ENCODE results near the gene SIK2. TPM values are rescaled to one million over a fixed set of nuclear protein-coding genes. Genes with fewer than 3 reads are reported as not detected.

The SIK2 gene
- total RNA-seq, 1 experiment from 2014 or later = 13.0 TPM

GRCh38 chr11:111691176-111691575 is 88.9 kb downstream of the SIK2 start:
- H3K36me3 ChIP-seq (ENCODE audit: control insufficient read depth in 1 of 2, insufficient read depth in 2 of 2, low read length in 2 of 2) = 0 out of 4 replicates have a peak, but pooled peaks cover 0 to 4% of the 10 kb centered on the region in 2 experiments
- no peaks in the 10 kb centered on the region for H3K79me2 ChIP-seq (ENCODE audit: insufficient read depth, low read length)
- no peaks in the 10 kb centered on the region for H3K9me3 ChIP-seq (ENCODE audit: control insufficient read depth in 1 of 2, insufficient read depth in 1 of 2, low read depth in 1 of 2, low read length in 2 of 2)
- DNase-seq (ENCODE audit: low read depth, low spot score) = no peak
- H3K9ac ChIP-seq (ENCODE audit: low read length) = no peak overlapping the region
- no peak for ATAC-seq
- POLR2A ChIA-PET = no interaction called here
- no peaks in the 10 kb centered on the region for H3K27me3 ChIP-seq (ENCODE audit: insufficient read depth, low read length)
- no TSS peak for BruUV-seq (replicated peaks)
- no peak overlapping the region for H3K4me3 ChIP-seq (replicated peaks in 1 of 2; ENCODE audit: low read depth in 1 of 2, low read length in 2 of 2)
- intact Hi-C loops (cut with micrococcal nuclease) = no loop called here
- CTCF ChIA-PET = no interaction called here
- H3K4me2 ChIP-seq (ENCODE audit: low read length) = no peak overlapping the region
- H3K9me2 ChIP-seq (ENCODE audit: insufficient read depth) = no peaks in the 10 kb centered on the region
- H3K27ac ChIP-seq (ENCODE audit: low read depth, low read length) = no peak overlapping the region
- H3K4me1 ChIP-seq (ENCODE audit: control insufficient read depth in 1 of 2, insufficient read depth in 2 of 2, low read length in 2 of 2) = no peaks in the 10 kb centered on the region
- no peak for TF ChIP-seq SRF (IDR thresholded peaks at IDR 0.05; ENCODE audit: low read depth)
- TF ChIP-seq SP1 (IDR thresholded peaks at IDR 0.05; ENCODE audit: low read depth) = no peak
- RAD21 ChIA-PET (ENCODE audit: low non-redundant PET in 1 of 2, low total read pairs in 2 of 2, uncharacterized antibody in 2 of 2, unreplicated experiment in 2 of 2) = no interaction called here
- H2AFZ ChIP-seq (ENCODE audit: low read depth, low read length, poor library complexity, severe bottlenecking) = no peak overlapping the region
- no peaks in the 10 kb centered on the region for H4K20me1 ChIP-seq (ENCODE audit: insufficient read depth)

DNA sequence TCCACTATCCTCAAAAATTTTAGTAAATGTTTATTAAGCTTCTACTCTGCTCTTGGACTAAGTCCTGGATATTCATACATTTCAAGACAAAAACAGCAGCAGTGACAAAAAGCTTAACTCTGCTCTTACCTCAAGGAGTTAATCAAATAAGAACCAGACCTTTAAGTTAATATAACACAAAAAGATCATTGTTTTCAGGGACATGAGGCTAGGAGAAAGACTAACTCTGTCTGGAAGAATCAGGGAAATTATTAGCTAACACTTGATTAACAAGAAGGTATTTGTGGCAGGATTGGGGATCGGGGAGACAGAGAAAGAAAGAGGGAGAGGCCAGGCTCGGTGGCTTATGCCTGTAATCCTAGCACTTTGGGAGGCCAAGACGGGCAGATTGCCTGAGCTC is 89.5 kb downstream of the SIK2 start:
- no peak for ATAC-seq
- no peaks in the 10 kb centered on the region for H3K27me3 ChIP-seq (ENCODE audit: insufficient read depth, low read length)
- no TSS peak for BruUV-seq (replicated peaks)

More for the DNA sequence above, 89.5 kb downstream of the SIK2 start:
- Histone ChIP-seq H3K4me1 (ENCODE audit: control insufficient read depth in 1 of 2, insufficient read depth in 2 of 2, low read length in 2 of 2) (no peaks in the 10 kb centered on the region), H3K4me3 (replicated peaks in 1 of 2; ENCODE audit: low read depth in 1 of 2, low read length in 2 of 2) (no peak overlapping the region), H3K27ac (ENCODE audit: low read depth, low read length) (no peak overlapping the region), H4K20me1 (ENCODE audit: insufficient read depth) (no peaks in the 10 kb centered on the region), H3K9me2 (ENCODE audit: insufficient read depth) (no peaks in the 10 kb centered on the region), H3K79me2 (ENCODE audit: insufficient read depth, low read length) (no peaks in the 10 kb centered on the region), H2AFZ (ENCODE audit: low read depth, low read length, poor library complexity, severe bottlenecking) (no peak overlapping the region), H3K36me3 (ENCODE audit: control insufficient read depth in 1 of 2, insufficient read depth in 2 of 2, low read length in 2 of 2) (0 out of 4 replicates have a peak, but pooled peaks cover 0 to 4% of the 10 kb centered on the region in 2 experiments), H3K9me3 (ENCODE audit: control insufficient read depth in 1 of 2, insufficient read depth in 1 of 2, low read depth in 1 of 2, low read length in 2 of 2) (no peaks in the 10 kb centered on the region), H3K9ac (ENCODE audit: low read length) (no peak overlapping the region), H3K4me2 (ENCODE audit: low read length) (no peak overlapping the region)
- no peak for DNase-seq (ENCODE audit: low read depth, low spot score)
- CTCF ChIA-PET = no interaction called here
- RAD21 ChIA-PET (ENCODE audit: low non-redundant PET in 1 of 2, low total read pairs in 2 of 2, uncharacterized antibody in 2 of 2, unreplicated experiment in 2 of 2) = no interaction called here
- POLR2A ChIA-PET = no interaction called here
- TF ChIP-seq SRF (IDR thresholded peaks at IDR 0.05; ENCODE audit: low read depth) (no peak), EGR1 (IDR thresholded peaks at IDR 0.05; ENCODE audit: low read depth) (no peak), RAD21 (IDR thresholded peaks at IDR 0.05; ENCODE audit: low read depth) (no peak), EZH2phosphoT487 (IDR thresholded peaks at IDR 0.05; ENCODE audit: borderline replicate concordance) (no peak), TCF7L2 (IDR thresholded peaks at IDR 0.05; ENCODE audit: borderline replicate concordance, extremely low read depth, insufficient read depth, insufficient read length) (no peak), SIN3A (IDR thresholded peaks at IDR 0.05; ENCODE audit: low read depth) (no peak), CEBPB (IDR thresholded peaks at IDR 0.05; ENCODE audit: low read depth) (no peak), POLR2A (IDR thresholded peaks at IDR 0.05; ENCODE audit: borderline replicate concordance, extremely low read depth, insufficient read depth, insufficient read length) (no peak), MAX (IDR thresholded peaks at IDR 0.05) (no peak), REST (IDR thresholded peaks at IDR 0.05; ENCODE audit: low read depth) (no peak), SP1 (IDR thresholded peaks at IDR 0.05; ENCODE audit: low read depth) (no peak), ZFX (IDR thresholded peaks at IDR 0.05) (no peak), POLR2AphosphoS5 (IDR thresholded peaks at IDR 0.05; ENCODE audit: low read depth, low read length) (no peak), ELF1 (IDR thresholded peaks at IDR 0.05; ENCODE audit: borderline replicate concordance, low read depth) (no peak), EZH2 (IDR thresholded peaks at IDR 0.05) (no peak), JUND (IDR thresholded peaks at IDR 0.05) (no peak), FOSL1 (IDR thresholded peaks at IDR 0.05; ENCODE audit: low read depth) (no peak), ZNF274 (IDR thresholded peaks at IDR 0.05; ENCODE audit: low read depth, low read length) (no peak)
- TF ChIP-seq, protein P1, sequence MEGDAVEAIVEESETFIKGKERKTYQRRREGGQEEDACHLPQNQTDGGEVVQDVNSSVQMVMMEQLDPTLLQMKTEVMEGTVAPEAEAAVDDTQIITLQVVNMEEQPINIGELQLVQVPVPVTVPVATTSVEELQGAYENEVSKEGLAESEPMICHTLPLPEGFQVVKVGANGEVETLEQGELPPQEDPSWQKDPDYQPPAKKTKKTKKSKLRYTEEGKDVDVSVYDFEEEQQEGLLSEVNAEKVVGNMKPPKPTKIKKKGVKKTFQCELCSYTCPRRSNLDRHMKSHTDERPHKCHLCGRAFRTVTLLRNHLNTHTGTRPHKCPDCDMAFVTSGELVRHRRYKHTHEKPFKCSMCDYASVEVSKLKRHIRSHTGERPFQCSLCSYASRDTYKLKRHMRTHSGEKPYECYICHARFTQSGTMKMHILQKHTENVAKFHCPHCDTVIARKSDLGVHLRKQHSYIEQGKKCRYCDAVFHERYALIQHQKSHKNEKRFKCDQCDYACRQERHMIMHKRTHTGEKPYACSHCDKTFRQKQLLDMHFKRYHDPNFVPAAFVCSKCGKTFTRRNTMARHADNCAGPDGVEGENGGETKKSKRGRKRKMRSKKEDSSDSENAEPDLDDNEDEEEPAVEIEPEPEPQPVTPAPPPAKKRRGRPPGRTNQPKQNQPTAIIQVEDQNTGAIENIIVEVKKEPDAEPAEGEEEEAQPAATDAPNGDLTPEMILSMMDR (IDR thresholded peaks at IDR 0.05 in 2 of 3, conservative IDR thresholded peaks at IDR 0.05 in 1 of 3; ENCODE audit: borderline replicate concordance in 1 of 3, insufficient read depth in 1 of 3, low read depth in 2 of 3, low read length in 2 of 3) = no peak
- intact Hi-C loops (cut with micrococcal nuclease) = no loop called here

Measured in HCT116 (cell line).